22Rv1 (cell line): ENCODE data around the gene OR10Z1.

Experiments
- H3K27ac ChIP-seq: fragments of 450-650 bp; 2 replicates; pipeline ENCODE4 v1.5.1; 2017
- ZFX ChIP-seq: fragments of 450-650 bp; IDR thresholded peaks from 2 replicates; pipeline ENCODE4 v1.6.1; 2017; ENCODE audit warnings: antibody characterized with exemption, borderline replicate concordance
- TF ChIP-seq, protein P1 (sequence below): fragments of 450-650 bp; IDR thresholded peaks from 2 replicates; pipeline ENCODE4 v1.5.1; 2017; ENCODE audit warnings: mild to moderate bottlenecking

The OR10Z1 gene

GRCh38 chr1:158654571-158654970 lies 49.5 kb downstream of the OR10Z1 start:
- H3K27ac ChIP-seq = no peak overlapping the region
- TF ChIP-seq, protein P1, sequence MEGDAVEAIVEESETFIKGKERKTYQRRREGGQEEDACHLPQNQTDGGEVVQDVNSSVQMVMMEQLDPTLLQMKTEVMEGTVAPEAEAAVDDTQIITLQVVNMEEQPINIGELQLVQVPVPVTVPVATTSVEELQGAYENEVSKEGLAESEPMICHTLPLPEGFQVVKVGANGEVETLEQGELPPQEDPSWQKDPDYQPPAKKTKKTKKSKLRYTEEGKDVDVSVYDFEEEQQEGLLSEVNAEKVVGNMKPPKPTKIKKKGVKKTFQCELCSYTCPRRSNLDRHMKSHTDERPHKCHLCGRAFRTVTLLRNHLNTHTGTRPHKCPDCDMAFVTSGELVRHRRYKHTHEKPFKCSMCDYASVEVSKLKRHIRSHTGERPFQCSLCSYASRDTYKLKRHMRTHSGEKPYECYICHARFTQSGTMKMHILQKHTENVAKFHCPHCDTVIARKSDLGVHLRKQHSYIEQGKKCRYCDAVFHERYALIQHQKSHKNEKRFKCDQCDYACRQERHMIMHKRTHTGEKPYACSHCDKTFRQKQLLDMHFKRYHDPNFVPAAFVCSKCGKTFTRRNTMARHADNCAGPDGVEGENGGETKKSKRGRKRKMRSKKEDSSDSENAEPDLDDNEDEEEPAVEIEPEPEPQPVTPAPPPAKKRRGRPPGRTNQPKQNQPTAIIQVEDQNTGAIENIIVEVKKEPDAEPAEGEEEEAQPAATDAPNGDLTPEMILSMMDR = no peak
- no peak for TF ChIP-seq ZFX
